ENCODE measurements around the gene ITGB2. TPM values are rescaled to one million over a fixed set of nuclear protein-coding genes. Genes with fewer than 3 reads are reported as not detected.

The ITGB2 gene
- total RNA-seq, 1 donor from 2014 or later, result 35.1 TPM

DNA sequence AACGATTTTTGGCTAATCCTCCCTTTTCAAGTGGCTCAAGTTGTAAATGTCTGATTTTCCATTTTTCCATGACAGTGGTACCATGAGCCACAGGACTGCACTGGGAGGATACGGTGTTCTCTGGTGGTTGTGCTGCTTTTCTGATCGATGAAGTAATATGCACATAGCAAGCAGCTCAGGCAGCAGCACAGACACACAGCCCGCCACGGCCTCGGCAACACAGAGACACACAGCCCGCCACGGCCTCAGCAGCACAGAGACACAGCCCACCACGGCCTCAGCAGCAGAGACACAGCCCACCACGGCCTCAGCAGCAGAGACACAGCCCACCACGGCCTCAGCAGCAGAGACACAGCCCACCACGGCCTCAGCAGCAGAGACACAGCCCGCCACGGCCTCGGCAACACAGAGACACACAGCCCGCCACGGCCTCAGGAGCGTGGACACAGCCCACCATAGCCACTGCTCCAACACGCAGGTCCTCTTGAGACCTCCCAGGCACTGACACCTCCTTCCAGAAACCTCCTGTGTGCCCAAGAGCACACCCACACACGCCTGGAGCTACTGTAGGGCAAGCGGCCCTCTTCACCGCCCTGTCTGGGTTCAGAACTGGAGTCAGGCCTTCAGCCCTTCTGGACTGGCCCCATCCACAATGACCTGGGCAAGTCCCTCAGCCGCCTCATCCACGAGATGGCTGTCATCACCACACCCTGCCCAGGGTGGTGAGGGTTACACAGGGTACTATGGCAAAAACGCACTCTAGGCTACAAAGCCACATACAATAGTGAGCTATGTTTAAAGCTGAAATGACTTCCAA is 57.6 kb downstream of the ITGB2 start:
- intact Hi-C loops (cut with DNase I), result no loop called here
- H3K4me1 ChIP-seq, result peaks cover 43% of the 10 kb centered on the region

DNA sequence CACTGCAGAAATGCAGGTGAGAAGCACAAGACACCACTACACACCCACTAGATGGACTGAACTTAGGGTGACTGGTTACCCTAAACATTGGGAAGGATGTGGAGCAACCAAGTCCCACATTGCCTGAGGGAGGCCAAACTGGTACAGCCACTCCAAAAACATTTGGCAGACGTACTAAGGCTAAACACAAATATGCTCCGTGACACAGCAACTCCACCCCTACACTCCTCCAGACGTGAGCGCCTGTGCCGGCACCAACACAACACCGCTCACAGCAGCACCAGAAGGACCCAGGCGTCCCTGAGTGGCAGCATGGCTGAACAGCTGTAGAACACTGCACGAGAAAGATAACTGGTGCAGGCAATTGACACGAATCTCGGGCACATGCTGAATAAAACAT is 61.9 kb downstream of the ITGB2 start:
- Histone ChIP-seq H3K27me3 (no peaks in the 10 kb centered on the region), H3K36me3 (peaks cover 0 to 78% of the 10 kb centered on the region in 2 donors), H3K4me3 (no peak overlapping the region), H3K9me3 (no peaks in the 10 kb centered on the region), H3K4me1 (peaks cover 22% of the 10 kb centered on the region), H3K27ac (no peak overlapping the region)
- DNase-seq (ENCODE audit: extremely low spot score in 2 of 2), result no peak
- no peak for TF ChIP-seq POLR2AphosphoS5 (IDR thresholded peaks at IDR 0.05; ENCODE audit: insufficient read depth in 1 of 2, low read depth in 1 of 2)
- intact Hi-C loops (cut with DNase I), result no loop called here

More for the DNA sequence above, 57.6 kb downstream of the ITGB2 start:
- Histone ChIP-seq H3K27ac (no peak overlapping the region), H3K9me3 (no peaks in the 10 kb centered on the region), H3K27me3 (no peaks in the 10 kb centered on the region), H3K36me3 (peaks cover 0 to 62% of the 10 kb centered on the region in 2 donors), H3K4me3 (no peak overlapping the region)
- TF ChIP-seq POLR2AphosphoS5 (IDR thresholded peaks at IDR 0.05; ENCODE audit: insufficient read depth in 1 of 2, low read depth in 1 of 2) (no peak), POLR2A (IDR thresholded peaks at IDR 0.05) (no peak)
- TF ChIP-seq, protein P1, sequence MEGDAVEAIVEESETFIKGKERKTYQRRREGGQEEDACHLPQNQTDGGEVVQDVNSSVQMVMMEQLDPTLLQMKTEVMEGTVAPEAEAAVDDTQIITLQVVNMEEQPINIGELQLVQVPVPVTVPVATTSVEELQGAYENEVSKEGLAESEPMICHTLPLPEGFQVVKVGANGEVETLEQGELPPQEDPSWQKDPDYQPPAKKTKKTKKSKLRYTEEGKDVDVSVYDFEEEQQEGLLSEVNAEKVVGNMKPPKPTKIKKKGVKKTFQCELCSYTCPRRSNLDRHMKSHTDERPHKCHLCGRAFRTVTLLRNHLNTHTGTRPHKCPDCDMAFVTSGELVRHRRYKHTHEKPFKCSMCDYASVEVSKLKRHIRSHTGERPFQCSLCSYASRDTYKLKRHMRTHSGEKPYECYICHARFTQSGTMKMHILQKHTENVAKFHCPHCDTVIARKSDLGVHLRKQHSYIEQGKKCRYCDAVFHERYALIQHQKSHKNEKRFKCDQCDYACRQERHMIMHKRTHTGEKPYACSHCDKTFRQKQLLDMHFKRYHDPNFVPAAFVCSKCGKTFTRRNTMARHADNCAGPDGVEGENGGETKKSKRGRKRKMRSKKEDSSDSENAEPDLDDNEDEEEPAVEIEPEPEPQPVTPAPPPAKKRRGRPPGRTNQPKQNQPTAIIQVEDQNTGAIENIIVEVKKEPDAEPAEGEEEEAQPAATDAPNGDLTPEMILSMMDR (IDR thresholded peaks at IDR 0.05), result no peak
- no peak for DNase-seq (ENCODE audit: extremely low spot score in 2 of 2)

DNA sequence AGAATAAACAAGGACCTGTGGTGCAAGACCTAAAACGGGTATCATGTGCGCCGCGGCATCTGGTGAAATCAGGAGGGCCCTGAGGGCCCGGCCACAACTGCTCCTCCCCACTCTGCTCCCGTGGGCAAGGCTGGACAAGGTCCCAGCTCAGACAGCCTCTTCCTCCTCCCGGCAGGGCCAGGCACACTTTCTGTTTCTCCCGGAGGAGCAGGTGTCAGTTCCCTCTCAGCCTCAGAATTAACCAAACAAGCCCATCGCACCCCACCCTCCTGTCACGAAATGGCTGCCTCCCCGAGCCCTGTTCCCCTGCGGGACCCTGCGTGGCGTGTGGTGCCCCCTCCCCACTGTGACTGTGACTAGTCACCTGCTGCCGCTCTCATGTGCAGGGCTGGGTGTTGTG is 62.4 kb downstream of the ITGB2 start:
- no peaks in the 10 kb centered on the region for H3K27me3 ChIP-seq
- H3K4me3 ChIP-seq, result no peak overlapping the region
- peaks cover 21% of the 10 kb centered on the region for H3K4me1 ChIP-seq
- intact Hi-C loops (cut with DNase I), result no loop called here
- TF ChIP-seq POLR2AphosphoS5 (IDR thresholded peaks at IDR 0.05; ENCODE audit: insufficient read depth in 1 of 2, low read depth in 1 of 2), result no peak
- TF ChIP-seq, protein P1 (IDR thresholded peaks at IDR 0.05), result no peak
- no peak for TF ChIP-seq POLR2A (IDR thresholded peaks at IDR 0.05)
- H3K9me3 ChIP-seq, result no peaks in the 10 kb centered on the region
- peak in 1 of 2 donors; percentile 74 for DNase-seq (ENCODE audit: extremely low spot score in 2 of 2)
- H3K27ac ChIP-seq, result no peak overlapping the region
- peaks cover 0 to 80% of the 10 kb centered on the region in 2 donors for H3K36me3 ChIP-seq

DNA sequence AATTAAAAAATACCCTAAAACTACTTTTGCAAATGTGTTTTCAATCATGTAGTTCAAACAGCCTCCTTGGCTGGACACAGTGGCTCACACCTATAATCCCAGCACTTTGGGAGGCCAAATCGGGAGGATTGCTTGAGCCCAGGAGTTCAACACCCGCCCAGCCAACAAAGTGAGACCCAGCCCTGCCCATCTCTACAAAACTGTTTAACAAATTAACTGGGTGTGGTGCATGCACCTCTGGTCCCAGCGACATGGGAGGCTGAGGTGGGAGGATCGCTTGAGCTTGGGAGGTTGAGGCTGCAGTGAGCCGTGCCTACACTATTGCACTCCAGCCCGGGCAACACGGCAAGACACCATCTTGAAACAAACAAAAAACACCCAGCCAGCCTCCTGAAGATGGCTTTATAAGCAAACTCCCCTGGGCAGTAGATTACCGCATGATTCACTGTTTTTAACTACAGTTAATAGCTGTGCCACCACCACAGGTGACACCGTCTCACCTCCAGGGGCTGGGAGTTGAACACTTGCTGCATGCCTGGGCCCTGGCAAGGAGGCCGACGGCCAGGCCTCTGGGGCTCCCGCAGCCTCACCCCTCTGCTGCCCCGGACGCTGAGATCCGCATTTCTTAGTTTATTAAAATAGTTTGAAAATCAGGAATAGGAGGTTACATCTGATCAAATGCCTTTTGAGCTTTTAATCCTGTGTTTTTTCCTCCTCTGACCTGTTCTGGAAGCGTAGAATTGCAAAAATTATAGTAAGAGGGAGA is 63.4 kb downstream of the ITGB2 start:
- H3K4me3 ChIP-seq, result no peak overlapping the region
- TF ChIP-seq, protein P1 (IDR thresholded peaks at IDR 0.05), result no peak
- no peak for TF ChIP-seq POLR2A (IDR thresholded peaks at IDR 0.05)
- TF ChIP-seq POLR2AphosphoS5 (IDR thresholded peaks at IDR 0.05; ENCODE audit: insufficient read depth in 1 of 2, low read depth in 1 of 2), result no peak
- peaks cover 0 to 72% of the 10 kb centered on the region in 2 donors for H3K36me3 ChIP-seq
- peaks cover 16% of the 10 kb centered on the region for H3K4me1 ChIP-seq
- H3K9me3 ChIP-seq, result no peaks in the 10 kb centered on the region
- H3K27me3 ChIP-seq, result no peaks in the 10 kb centered on the region
- DNase-seq (ENCODE audit: extremely low spot score in 2 of 2), result no peak
- H3K27ac ChIP-seq, result no peak overlapping the region
- intact Hi-C loops (cut with DNase I), result no loop called here

DNA sequence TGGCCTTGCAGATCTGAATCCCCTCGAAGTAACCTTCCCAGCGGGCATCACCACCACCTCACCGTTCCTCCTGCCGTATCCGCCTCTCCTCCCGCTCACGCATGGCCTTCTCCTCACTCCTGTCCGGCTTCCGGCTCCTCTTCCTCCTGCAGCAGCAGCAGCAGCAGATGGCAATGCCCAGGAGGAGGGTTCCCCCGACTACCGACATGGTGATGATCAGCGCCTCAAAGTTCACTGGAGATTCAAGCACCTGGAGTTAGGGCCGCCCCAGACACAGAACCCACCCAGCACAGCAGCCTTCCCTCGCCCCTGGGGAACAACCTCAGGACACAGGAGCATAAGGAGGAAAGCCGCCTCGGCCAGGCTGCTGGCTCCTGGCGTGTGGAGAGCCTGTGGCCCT is 64.6 kb downstream of the ITGB2 start:
- TF ChIP-seq, protein P1 (IDR thresholded peaks at IDR 0.05), result no peak
- TF ChIP-seq POLR2A (IDR thresholded peaks at IDR 0.05) (no peak), POLR2AphosphoS5 (IDR thresholded peaks at IDR 0.05; ENCODE audit: insufficient read depth in 1 of 2, low read depth in 1 of 2) (no peak)
- H3K9me3 ChIP-seq, result no peaks in the 10 kb centered on the region
- peaks cover 11% of the 10 kb centered on the region for H3K4me1 ChIP-seq
- H3K4me3 ChIP-seq, result no peak overlapping the region
- no peak overlapping the region for H3K27ac ChIP-seq
- intact Hi-C loops (cut with DNase I), result no loop called here
- DNase-seq (ENCODE audit: extremely low spot score in 2 of 2), result no peak
- peaks cover 0 to 65% of the 10 kb centered on the region in 2 donors for H3K36me3 ChIP-seq
- no peaks in the 10 kb centered on the region for H3K27me3 ChIP-seq
